OCI-LY3 (cell line): Measurements from ENCODE around the gene XXYLT1.

Source experiments
- H2AFZ ChIP-seq: fragments of 200-600, 300-600 bp; shearing (Covaris generic); 2 replicates; pipeline ENCODE4 v1.6.0; 2014; ENCODE audit warnings: antibody characterized with exemption, low read depth, low read length
- H3K27ac ChIP-seq: fragments of 200-600, 300-600 bp; sonication (generic); 2 replicates; pipeline ENCODE4 v1.5.1; 2014; ENCODE audit warnings: mild to moderate bottlenecking, low read length, moderate library complexity, mixed read lengths
- H3K27me3 ChIP-seq: fragments of 200-600, 300-600 bp; sonication (generic); 2 replicates; pipeline ENCODE4 v1.6.1; 2014; ENCODE audit warnings: low read depth, low read length, mixed read lengths
- H3K36me3 ChIP-seq: fragments of 200-600, 300-600 bp; sonication (generic); replicated peaks from 2 replicates; pipeline ENCODE3; 2014; ENCODE audit warnings: low read depth, low read length, mixed read lengths
- H3K4me1 ChIP-seq: fragments of 300-600, 200-600 bp; sonication (generic); 2 replicates; pipeline ENCODE4 v1.6.1; 2014; ENCODE audit warnings: low read length, mixed read lengths
- H3K4me2 ChIP-seq: fragments of 200-600, 300-600 bp; sonication (generic); 2 replicates; pipeline ENCODE4 v1.6.1; 2014; ENCODE audit warnings: low read length, mixed read lengths
- H3K4me3 ChIP-seq: fragments of 300-600, 200-600 bp; sonication (generic); 2 replicates; pipeline ENCODE4 v1.5.1; 2014; ENCODE audit warnings: antibody characterized with exemption, mild to moderate bottlenecking, low read length, moderate library complexity
- H3K79me2 ChIP-seq: fragments of 300-600, 200-600 bp; shearing (Covaris generic); 2 replicates; pipeline ENCODE4 v1.6.1; 2014; ENCODE audit warnings: mild to moderate bottlenecking, low read length, mixed read lengths
- H3K9ac ChIP-seq: fragments of 300-600, 200-600 bp; shearing (Covaris generic); 2 replicates; pipeline ENCODE4 v1.6.0; 2014; ENCODE audit warnings: mild to moderate bottlenecking, low read length, moderate library complexity
- H3K9me3 ChIP-seq: fragments of 200-600, 300-600 bp; shearing (Covaris generic); 2 replicates; pipeline ENCODE4 v1.6.1; 2014; ENCODE audit warnings: low read length, mixed read lengths; ENCODE audit not compliant: insufficient read depth
- H4K20me1 ChIP-seq: fragments of 200-600, 300-600 bp; sonication (generic); 2 replicates; pipeline ENCODE4 v1.6.1; 2016; ENCODE audit warnings: low read length, mixed read lengths; ENCODE audit not compliant: insufficient read depth
- CTCF ChIP-seq: fragments of 200-600, 300-600 bp; sonication (generic); IDR thresholded peaks from 2 replicates; pipeline ENCODE4 v1.5.1; 2014; ENCODE audit warnings: antibody characterized with exemption, low read length, low read depth
- EZH2phosphoT487 ChIP-seq: fragments of 200-600 bp; shearing (Covaris generic); IDR thresholded peaks from 2 replicates; pipeline ENCODE4 v1.6.1; 2018; ENCODE audit warnings: antibody characterized with exemption, mixed run types, low read depth

XXYLT1 gene

GRCh38 chr3:195036974-195037373 lies 234.0 kb downstream of the XXYLT1 start:
- Histone ChIP-seq H3K9me3 (no peaks in the 10 kb centered on the region), H4K20me1 (no peaks in the 10 kb centered on the region), H3K4me3 (no peak overlapping the region), H3K27ac (no peak overlapping the region), H3K27me3 (0 out of 2 replicates have a peak, but pooled peaks cover 3% of the 10 kb centered on the region), H2AFZ (no peak overlapping the region), H3K36me3 (no peaks in the 10 kb centered on the region), H3K79me2 (no peaks in the 10 kb centered on the region), H3K4me2 (no peak overlapping the region), H3K9ac (no peak overlapping the region), H3K4me1 (peaks cover 42% of the 10 kb centered on the region)
- TF ChIP-seq EZH2phosphoT487 (no peak), CTCF (no peak)

GRCh38 chr3:195036574-195036973 lies 234.4 kb downstream of the XXYLT1 start:
- Histone ChIP-seq H3K4me1 (peaks cover 40% of the 10 kb centered on the region), H3K27ac (no peak overlapping the region)

GRCh38 chr3:195036203-195036505 lies 234.8 kb downstream of the XXYLT1 start:
- no peak overlapping the region for H2AFZ ChIP-seq
- TF ChIP-seq CTCF (no peak), EZH2phosphoT487 (no peak)
- H4K20me1 ChIP-seq = no peaks in the 10 kb centered on the region
- H3K79me2 ChIP-seq = no peaks in the 10 kb centered on the region
- no peak overlapping the region for H3K4me3 ChIP-seq
- H3K36me3 ChIP-seq = no peaks in the 10 kb centered on the region
- no peaks in the 10 kb centered on the region for H3K9me3 ChIP-seq
- 0 out of 2 replicates have a peak, but pooled peaks cover 3% of the 10 kb centered on the region for H3K27me3 ChIP-seq
- H3K4me2 ChIP-seq = no peak overlapping the region
- peaks cover 39% of the 10 kb centered on the region for H3K4me1 ChIP-seq
- no peak overlapping the region for H3K27ac ChIP-seq
- no peak overlapping the region for H3K9ac ChIP-seq

More at GRCh38 chr3:195036574-195036973, 234.4 kb downstream of the XXYLT1 start:
- Histone ChIP-seq H3K9me3 (no peaks in the 10 kb centered on the region), H3K27me3 (0 out of 2 replicates have a peak, but pooled peaks cover 3% of the 10 kb centered on the region), H3K4me3 (no peak overlapping the region), H3K36me3 (no peaks in the 10 kb centered on the region), H3K9ac (no peak overlapping the region), H3K79me2 (no peaks in the 10 kb centered on the region), H4K20me1 (no peaks in the 10 kb centered on the region), H2AFZ (no peak overlapping the region), H3K4me2 (no peak overlapping the region)
- no peak for TF ChIP-seq EZH2phosphoT487
- no peak for TF ChIP-seq CTCF

- H3K4me2 ChIP-seq = no peak overlapping the region
- H3K4me3 ChIP-seq = no peak overlapping the region
- no peak for TF ChIP-seq EZH2phosphoT487
- TF ChIP-seq CTCF = peak; percentile 14
- 0 out of 2 replicates have a peak, but pooled peaks cover 3% of the 10 kb centered on the region for H3K27me3 ChIP-seq
- H3K4me1 ChIP-seq = peaks cover 33% of the 10 kb centered on the region
- no peak overlapping the region for H2AFZ ChIP-seq
- no peaks in the 10 kb centered on the region for H3K36me3 ChIP-seq
- H3K27ac ChIP-seq = no peak overlapping the region
- H3K79me2 ChIP-seq = no peaks in the 10 kb centered on the region
- no peaks in the 10 kb centered on the region for H4K20me1 ChIP-seq
- no peak overlapping the region for H3K9ac ChIP-seq
- no peaks in the 10 kb centered on the region for H3K9me3 ChIP-seq
Measured at GRCh38 chr3:195035345-195036202, 235.4 kb downstream of the XXYLT1 start.
